GM20000 (cell line): Measurements from ENCODE around the gene C2orf76.

Experiments used
- DNase-seq: peaks from one replicate; pipeline ENCODE4 v3.0.0; 2012; ENCODE audit warnings: low spot score
- TF ChIP-seq, protein P1 (sequence below): IDR thresholded peaks from 2 replicates; pipeline ENCODE4 v1.5.1; 2012; ENCODE audit warnings: mild to moderate bottlenecking, control low read depth; ENCODE audit errors: extremely low read depth, missing control alignments

C2orf76 gene

DNA sequence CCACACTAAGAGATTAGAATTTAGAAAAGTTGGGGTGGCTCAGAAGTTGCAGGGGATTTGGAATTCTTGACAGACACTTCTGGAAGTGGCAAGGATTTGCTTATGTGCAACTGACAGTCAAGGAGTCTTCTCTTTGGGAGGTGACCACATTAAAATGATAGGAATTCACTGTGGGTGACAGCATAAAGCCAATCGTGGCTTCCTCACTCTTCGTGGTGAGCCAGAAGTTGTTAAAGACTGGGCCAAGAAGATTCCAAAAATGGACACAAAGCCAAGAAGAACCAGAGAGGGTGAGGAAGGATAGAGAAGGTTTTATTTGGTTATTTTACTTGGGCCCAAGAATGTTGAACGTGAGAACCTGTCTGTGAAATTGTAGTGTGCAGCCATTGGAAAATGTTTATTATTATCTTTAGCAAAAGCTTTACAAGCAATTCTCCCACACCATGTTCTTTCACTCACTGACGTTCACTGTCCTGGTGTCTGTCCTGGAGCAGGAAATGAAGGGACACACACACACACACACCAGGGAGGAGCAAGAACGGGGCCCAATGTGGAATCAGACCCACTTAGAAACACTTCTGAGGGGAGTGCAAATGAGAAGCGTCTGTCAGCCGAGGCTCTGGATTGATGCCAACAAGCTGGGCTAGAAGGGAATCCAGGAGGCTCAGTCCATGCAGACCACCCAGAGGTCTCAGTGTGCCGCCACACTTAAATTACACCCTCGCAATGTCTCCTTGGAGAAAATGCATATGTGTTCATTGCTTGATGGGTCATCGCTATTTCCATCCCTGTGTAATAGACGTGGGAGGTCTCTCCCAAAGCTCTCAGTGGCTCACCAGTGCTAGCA is 105.8 kb downstream of the C2orf76 start:
- TF ChIP-seq, protein P1, sequence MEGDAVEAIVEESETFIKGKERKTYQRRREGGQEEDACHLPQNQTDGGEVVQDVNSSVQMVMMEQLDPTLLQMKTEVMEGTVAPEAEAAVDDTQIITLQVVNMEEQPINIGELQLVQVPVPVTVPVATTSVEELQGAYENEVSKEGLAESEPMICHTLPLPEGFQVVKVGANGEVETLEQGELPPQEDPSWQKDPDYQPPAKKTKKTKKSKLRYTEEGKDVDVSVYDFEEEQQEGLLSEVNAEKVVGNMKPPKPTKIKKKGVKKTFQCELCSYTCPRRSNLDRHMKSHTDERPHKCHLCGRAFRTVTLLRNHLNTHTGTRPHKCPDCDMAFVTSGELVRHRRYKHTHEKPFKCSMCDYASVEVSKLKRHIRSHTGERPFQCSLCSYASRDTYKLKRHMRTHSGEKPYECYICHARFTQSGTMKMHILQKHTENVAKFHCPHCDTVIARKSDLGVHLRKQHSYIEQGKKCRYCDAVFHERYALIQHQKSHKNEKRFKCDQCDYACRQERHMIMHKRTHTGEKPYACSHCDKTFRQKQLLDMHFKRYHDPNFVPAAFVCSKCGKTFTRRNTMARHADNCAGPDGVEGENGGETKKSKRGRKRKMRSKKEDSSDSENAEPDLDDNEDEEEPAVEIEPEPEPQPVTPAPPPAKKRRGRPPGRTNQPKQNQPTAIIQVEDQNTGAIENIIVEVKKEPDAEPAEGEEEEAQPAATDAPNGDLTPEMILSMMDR: no peak
- DNase-seq: no peak

DNA sequence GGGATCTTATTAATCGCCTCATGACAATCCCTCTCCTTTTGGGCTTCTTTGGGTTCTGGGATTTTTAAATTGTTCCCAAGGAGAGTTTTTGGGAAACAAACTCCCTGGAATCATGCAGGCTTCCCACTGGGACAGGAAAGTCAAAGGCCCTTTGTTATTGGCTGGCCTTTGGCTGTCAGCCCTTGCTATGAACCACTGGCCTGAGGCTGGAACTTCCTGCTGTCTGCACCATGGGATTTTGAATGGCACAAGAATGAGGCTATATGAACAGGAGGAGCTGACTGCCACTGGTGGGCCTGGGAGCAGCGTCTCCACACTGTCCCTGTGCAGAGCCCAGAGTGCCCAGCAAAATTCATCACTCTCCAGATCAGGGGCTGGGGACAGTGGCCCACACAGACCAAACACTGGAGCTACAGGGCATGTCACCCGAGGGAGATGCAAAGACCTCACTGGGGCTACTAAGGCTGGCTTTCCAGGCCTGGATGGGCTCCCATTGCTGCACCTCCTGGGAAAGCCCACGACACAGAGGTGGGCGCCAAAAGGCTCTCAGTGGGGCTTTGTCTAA is 107.3 kb downstream of the C2orf76 start:
- TF ChIP-seq, protein P1: no peak
- DNase-seq: no peak

DNA sequence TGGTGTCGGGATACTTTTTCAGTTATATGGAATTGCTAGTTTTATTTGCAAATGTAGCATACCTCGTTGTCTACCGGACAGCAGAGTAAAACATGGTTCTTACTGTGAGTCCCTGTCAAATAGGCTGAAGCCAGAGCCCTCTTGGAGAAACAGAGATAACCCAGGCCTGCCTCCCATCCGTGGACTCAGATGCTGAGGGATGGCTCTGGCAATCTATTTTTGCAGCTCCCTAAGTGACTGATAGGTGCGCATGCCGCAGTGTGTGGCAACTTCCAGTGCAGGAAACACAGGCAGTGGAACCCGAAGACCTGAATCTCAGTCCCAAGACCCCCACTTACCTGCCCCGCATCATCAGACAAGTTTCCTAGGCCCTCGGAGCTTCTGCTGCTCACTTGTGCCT is 109.4 kb downstream of the C2orf76 start:
- TF ChIP-seq, protein P1: no peak
- no peak for DNase-seq

DNA sequence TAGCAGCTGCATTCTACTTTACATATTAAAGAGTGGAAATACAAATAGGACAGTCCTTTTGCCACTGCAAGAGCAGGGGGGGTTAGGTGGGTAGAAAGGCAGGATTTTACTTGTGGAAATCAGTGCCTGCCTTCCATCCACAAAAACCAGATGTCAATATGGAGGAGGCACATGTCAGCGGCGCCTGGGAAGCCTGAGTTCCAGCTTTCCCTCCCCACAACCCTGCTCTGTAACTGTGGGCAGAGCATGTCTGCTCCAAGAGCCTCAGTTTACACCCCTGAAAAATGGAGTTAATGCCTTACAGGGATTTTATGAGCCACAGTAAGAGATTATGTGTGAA is 110.1 kb downstream of the C2orf76 start:
- no peak for DNase-seq
- TF ChIP-seq, protein P1: no peak

DNA sequence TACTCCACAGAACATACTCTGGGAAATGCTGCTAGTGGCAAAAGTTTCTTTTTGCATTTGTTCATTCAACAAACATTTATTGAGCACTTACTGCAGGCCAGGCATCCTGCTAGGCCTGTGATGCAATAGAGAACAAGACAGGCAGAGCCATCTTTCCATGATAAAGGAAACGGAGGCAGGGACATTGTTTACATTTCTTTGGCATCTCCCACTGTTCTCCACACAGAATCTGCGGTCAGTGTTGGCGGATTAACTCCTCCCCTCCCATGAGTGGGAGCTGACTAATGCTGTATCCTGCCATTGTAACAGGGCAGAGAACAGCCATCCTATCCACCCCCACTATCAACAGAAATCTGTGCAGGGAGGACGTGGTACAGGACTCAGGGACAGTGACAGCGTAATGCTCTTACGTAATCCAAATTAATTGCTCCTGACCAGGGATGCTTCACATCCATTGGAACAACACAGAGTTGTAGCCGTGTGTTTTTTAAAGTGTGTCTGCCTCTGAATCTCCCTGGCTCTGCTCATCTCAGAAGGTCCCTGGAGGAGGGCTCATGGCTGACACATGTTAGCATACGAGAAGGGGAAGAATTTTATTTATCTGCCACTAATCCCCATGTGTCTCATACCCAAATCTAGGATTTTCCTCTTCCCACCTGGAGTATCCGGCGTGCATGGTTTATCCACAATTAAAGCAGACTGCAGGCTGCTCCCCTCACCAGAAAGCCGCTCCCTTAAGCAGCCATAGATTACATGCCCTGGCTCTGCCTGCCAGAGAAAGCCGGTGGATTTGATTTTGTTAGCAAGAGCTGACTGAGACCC is 110.7 kb downstream of the C2orf76 start:
- DNase-seq: no peak
- TF ChIP-seq, protein P1: no peak

DNA sequence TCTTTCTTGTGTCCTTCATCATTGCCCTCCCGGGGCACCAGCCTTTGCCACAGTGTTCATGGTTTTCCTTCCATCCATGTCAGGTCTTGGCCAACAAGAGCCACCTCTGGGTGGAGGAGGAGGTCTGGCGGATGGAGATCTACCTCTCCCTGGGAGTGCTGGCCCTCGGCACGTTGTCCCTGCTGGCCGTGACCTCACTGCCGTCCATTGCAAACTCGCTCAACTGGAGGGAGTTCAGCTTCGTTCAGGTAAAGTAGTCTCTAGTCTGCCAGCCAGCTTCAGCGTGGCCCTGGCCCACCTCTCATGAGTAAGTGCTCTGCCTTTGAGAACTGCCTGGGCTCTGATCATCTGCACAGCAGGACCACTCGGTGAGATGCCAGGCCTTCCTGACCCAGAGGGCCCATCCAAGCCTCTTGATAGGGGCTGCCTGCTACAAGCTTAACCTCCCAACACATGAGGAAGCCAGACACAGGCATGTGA is 112.0 kb downstream of the C2orf76 start:
- TF ChIP-seq, protein P1: no peak

More for the DNA sequence above, 112.0 kb downstream of the C2orf76 start:
- DNase-seq: no peak
